HEK293T (cell line): ENCODE data around the gene MXRA5.

Experiments used
- CTBP1 ChIP-seq: fragments of 450-650 bp; IDR thresholded peaks from 2 replicates; pipeline ENCODE4 v1.6.1; 2016; ENCODE audit warnings: borderline replicate concordance
- ELF4 ChIP-seq: fragments of 450-650 bp; IDR thresholded peaks from 2 replicates; pipeline ENCODE4 v1.6.1; 2017; ENCODE audit warnings: antibody characterized with exemption
- FOXA1 ChIP-seq: fragments of 450-650 bp; IDR thresholded peaks from 2 replicates; pipeline ENCODE4 v1.6.1; 2016; ENCODE audit warnings: mild to moderate bottlenecking
- HDGF ChIP-seq: fragments of 450-650 bp; IDR thresholded peaks from 2 replicates; pipeline ENCODE4 v1.6.1; 2017; ENCODE audit warnings: antibody characterized with exemption, borderline replicate concordance
- L3MBTL2 ChIP-seq: fragments of 450-650 bp; conservative IDR thresholded peaks from 2 replicates; pipeline ENCODE4 v1.6.1; 2016; ENCODE audit warnings: mild to moderate bottlenecking
- PKNOX1 ChIP-seq: fragments of 450-650 bp; IDR thresholded peaks from 2 replicates; pipeline ENCODE4 v1.6.1; 2016
- SP1 ChIP-seq: fragments of 450-650 bp; IDR thresholded peaks from 2 replicates; pipeline ENCODE4 v1.6.1; 2017
- SUZ12 ChIP-seq: fragments of 450-650 bp; IDR thresholded peaks from 2 replicates; pipeline ENCODE4 v1.6.1; 2016; ENCODE audit warnings: mild to moderate bottlenecking

DNA sequence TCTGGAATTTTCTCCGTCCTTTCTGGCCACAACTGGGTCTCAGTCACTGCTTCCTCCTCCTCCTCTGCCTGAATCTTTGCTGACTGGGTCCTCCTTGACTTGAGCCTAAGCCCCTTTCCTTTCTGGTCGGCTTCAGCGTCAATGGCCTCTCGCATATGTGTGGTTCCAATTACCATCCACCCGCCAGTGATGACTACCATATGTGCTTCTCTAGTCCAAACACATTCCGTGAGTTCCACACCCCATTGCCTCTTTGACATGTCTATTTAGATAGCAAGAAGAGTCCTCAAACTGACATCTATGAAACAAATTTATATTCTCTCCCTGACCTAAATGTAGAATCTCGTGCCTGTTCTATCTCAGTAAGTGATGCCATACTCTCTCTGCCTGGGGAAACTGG lies 19.8 kb downstream of the MXRA5 start:
- TF ChIP-seq SP1 (no peak), FOXA1 (no peak), L3MBTL2 (no peak), HDGF (no peak), PKNOX1 (no peak), SUZ12 (no peak), ELF4 (no peak), CTBP1 (no peak)
